Breast epithelium (tissue), 3 donors: ENCODE data around the gene PIK3CG.

Source experiments
- POLR2A ChIP-seq: fragments of 450-650 bp; IDR thresholded peaks from one replicate; pipeline ENCODE4 v1.6.1; 2016; ENCODE audit warnings: antibody characterized with exemption, mild to moderate bottlenecking, moderate library complexity
- POLR2AphosphoS5 ChIP-seq, 3 donors: sonication (generic); formaldehyde crosslinking; IDR thresholded peaks; one replicate each; pipeline ENCODE4 v1.6.1; 2017; ENCODE audit warnings: antibody characterized with exemption in 3 of 3
- TF ChIP-seq, protein P1 (sequence below), 3 donors: fragments of 450-650 bp; IDR thresholded peaks; one replicate each; pipeline ENCODE4 v1.5.1; 2016 to 2017; ENCODE audit warnings: antibody characterized with exemption in 3 of 3, mild to moderate bottlenecking in 3 of 3, moderate library complexity in 3 of 3

DNA sequence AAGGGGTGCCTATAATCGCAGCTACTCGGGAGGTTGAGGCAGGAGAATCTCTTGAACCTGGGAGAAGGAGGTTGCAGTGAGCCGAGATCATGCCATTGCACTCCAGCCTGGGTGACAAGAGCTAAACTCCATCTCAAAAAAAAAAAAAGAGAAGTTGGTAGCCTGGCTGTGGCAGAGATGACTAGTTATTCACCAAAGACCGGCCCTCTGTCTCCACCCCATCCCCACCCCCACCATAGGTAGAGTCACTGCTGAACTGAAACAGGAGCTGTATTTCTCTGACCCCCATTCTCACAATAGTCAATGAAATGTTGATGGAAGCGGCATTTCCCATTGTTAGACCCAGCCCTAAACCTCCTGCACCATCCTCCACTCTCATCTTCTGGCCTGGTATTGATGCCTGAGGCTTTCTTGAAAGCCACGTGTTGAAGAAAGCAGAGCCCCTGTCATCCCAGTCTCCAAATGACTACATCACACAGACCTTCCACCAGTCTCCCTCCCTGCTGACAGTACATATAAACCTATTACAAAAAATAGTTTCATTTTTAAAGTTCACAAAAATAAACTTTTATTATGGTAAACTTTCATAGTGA, 9.4 kb upstream of the PIK3CG start:
- TF ChIP-seq, protein P1, sequence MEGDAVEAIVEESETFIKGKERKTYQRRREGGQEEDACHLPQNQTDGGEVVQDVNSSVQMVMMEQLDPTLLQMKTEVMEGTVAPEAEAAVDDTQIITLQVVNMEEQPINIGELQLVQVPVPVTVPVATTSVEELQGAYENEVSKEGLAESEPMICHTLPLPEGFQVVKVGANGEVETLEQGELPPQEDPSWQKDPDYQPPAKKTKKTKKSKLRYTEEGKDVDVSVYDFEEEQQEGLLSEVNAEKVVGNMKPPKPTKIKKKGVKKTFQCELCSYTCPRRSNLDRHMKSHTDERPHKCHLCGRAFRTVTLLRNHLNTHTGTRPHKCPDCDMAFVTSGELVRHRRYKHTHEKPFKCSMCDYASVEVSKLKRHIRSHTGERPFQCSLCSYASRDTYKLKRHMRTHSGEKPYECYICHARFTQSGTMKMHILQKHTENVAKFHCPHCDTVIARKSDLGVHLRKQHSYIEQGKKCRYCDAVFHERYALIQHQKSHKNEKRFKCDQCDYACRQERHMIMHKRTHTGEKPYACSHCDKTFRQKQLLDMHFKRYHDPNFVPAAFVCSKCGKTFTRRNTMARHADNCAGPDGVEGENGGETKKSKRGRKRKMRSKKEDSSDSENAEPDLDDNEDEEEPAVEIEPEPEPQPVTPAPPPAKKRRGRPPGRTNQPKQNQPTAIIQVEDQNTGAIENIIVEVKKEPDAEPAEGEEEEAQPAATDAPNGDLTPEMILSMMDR (IDR thresholded peaks at IDR 0.05): no peak
- TF ChIP-seq POLR2AphosphoS5 (IDR thresholded peaks at IDR 0.05): no peak
- TF ChIP-seq POLR2A: no peak
